GM18909 (cell line): ENCODE measurements around the gene UXT.

Experiments
- ATAC-seq: cut with Tn5 transposase; IDR thresholded peaks from one replicate; pipeline ENCODE4 v1.9.1; 2021; ENCODE audit warnings: mild to moderate bottlenecking; ENCODE audit not compliant: unreplicated experiment, poor library complexity

UXT gene

GRCh38 chrX:47650164-47651042 is 8.6 kb downstream of the UXT start, which contains the start of gene ELK1:
Gene ELK1 (minus strand): TSS chrX:47650563. CDS start chrX:47641441, 9,122 bp downstream.
- ATAC-seq: peak; percentile 91

- ATAC-seq: no peak
Observed at GRCh38 chrX:47649781-47650163, 9.2 kb downstream of the UXT start.

GRCh38 chrX:47649271-47649670 is 9.7 kb downstream of the UXT start:
- ATAC-seq: no peak

- no peak for ATAC-seq
Observed at GRCh38 chrX:47648376-47648775, 10.6 kb downstream of the UXT start.

- no peak for ATAC-seq
Observed at GRCh38 chrX:47646636-47647035, 12.3 kb downstream of the UXT start.

- no peak for ATAC-seq
Observed at GRCh38 chrX:47645530-47645929, 13.4 kb downstream of the UXT start.

- ATAC-seq: no peak
Observed at GRCh38 chrX:47644557-47645091, 14.4 kb downstream of the UXT start.

- ATAC-seq: no peak
Observed at GRCh38 chrX:47643926-47644325, 15.1 kb downstream of the UXT start.

GRCh38 chrX:47638816-47639215 is 20.2 kb downstream of the UXT start:
- ATAC-seq: no peak

GRCh38 chrX:47637546-47638195 is 21.3 kb downstream of the UXT start:
- peak; percentile 61 for ATAC-seq

GRCh38 chrX:47634871-47635575 is 24.0 kb downstream of the UXT start:
- no peak for ATAC-seq

- no peak for ATAC-seq
Observed at GRCh38 chrX:47633689-47634590, 25.0 kb downstream of the UXT start.

- ATAC-seq: no peak
Observed at GRCh38 chrX:47632666-47633065, 26.3 kb downstream of the UXT start.

- ATAC-seq: no peak
Observed at GRCh38 chrX:47631676-47632075, 27.3 kb downstream of the UXT start.

GRCh38 chrX:47629419-47630200 is 29.4 kb downstream of the UXT start, which contains the start of gene CFP:
Gene CFP (minus strand): TSS chrX:47629930. CDS start chrX:47629844, 86 bp downstream.
- no peak for ATAC-seq

- ATAC-seq: no peak
Observed at GRCh38 chrX:47628982-47629381, 30.0 kb downstream of the UXT start.

- ATAC-seq: no peak
Observed at GRCh38 chrX:47625365-47625764, 33.6 kb downstream of the UXT start.

- ATAC-seq: no peak
Observed at GRCh38 chrX:47623540-47624027, 35.4 kb downstream of the UXT start.

- no peak for ATAC-seq
Observed at GRCh38 chrX:47621851-47622250, 37.1 kb downstream of the UXT start.
